ENCODE data around the gene DYNC1H1. TPM values are rescaled to one million over a fixed set of nuclear protein-coding genes. Genes with fewer than 3 reads are reported as not detected.

The DYNC1H1 gene
- total RNA-seq, 1 donor from 2014 or later, result 591 TPM

DNA sequence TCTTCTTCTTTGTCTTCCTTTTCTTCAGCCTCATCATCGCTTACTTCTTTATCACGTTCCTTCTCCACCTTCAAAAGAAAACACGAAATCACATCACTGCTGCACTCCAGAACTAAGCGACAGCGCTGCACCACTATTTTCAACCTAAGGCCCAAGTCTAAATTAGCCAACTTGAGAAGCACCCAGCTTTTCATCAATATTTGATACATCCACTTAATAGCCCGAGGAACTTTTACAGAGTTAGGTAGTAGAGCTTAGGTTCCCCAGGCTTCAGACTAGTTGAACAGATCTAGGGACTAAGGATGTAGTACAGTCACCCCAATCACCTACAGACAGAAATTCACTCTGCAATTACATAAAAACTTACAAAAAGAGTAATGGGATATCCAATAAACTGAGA is 120.6 kb downstream of the DYNC1H1 start:
- Histone ChIP-seq H3K27me3 (ENCODE audit: insufficient read depth, low read length) (no peaks in the 10 kb centered on the region), H3K4me3 (ENCODE audit: insufficient read depth, low read depth, low read length) (peak overlapping the region; percentile 93), H2AFZ (ENCODE audit: low read depth, low read length) (no peak overlapping the region), H3K36me3 (ENCODE audit: insufficient read depth, low read length) (peaks cover 61% of the 10 kb centered on the region), H3K79me2 (ENCODE audit: insufficient read depth, low read length) (peaks cover 69% of the 10 kb centered on the region), H3K9me3 (ENCODE audit: insufficient read depth, low read depth, low read length) (no peaks in the 10 kb centered on the region), H3K4me1 (ENCODE audit: insufficient read depth, low read length) (peaks cover 35% of the 10 kb centered on the region), H4K20me1 (ENCODE audit: insufficient read depth, low read length) (peaks cover 66% of the 10 kb centered on the region), H3K4me2 (ENCODE audit: low read length) (peak overlapping the region; percentile 96), H3K9ac (ENCODE audit: low read length) (peak overlapping the region; percentile 97), H3K27ac (ENCODE audit: low read depth, low read length) (no peak overlapping the region)
- Mint-ChIP-seq H3K9me3 (ENCODE audit: unreplicated experiment) (no peaks in the 10 kb centered on the region), H3K27me3 (ENCODE audit: low read depth, unreplicated experiment) (no peaks in the 10 kb centered on the region), H3K4me1 (ENCODE audit: low read depth, unreplicated experiment) (peaks cover 38% of the 10 kb centered on the region), H3K27ac (ENCODE audit: unreplicated experiment) (peak overlapping the region; percentile 7), H3K36me3 (ENCODE audit: low read depth, unreplicated experiment) (peaks cover 27% of the 10 kb centered on the region), H3K4me3 (ENCODE audit: unreplicated experiment) (peak overlapping the region; percentile 95)
- FAIRE-seq (no peak), DNase-seq (ENCODE audit: low read depth) (no peak)
- no peak for TF ChIP-seq EZH2 (IDR thresholded peaks at IDR 0.05; ENCODE audit: insufficient read depth, low read length)
- TF ChIP-seq, protein P1, sequence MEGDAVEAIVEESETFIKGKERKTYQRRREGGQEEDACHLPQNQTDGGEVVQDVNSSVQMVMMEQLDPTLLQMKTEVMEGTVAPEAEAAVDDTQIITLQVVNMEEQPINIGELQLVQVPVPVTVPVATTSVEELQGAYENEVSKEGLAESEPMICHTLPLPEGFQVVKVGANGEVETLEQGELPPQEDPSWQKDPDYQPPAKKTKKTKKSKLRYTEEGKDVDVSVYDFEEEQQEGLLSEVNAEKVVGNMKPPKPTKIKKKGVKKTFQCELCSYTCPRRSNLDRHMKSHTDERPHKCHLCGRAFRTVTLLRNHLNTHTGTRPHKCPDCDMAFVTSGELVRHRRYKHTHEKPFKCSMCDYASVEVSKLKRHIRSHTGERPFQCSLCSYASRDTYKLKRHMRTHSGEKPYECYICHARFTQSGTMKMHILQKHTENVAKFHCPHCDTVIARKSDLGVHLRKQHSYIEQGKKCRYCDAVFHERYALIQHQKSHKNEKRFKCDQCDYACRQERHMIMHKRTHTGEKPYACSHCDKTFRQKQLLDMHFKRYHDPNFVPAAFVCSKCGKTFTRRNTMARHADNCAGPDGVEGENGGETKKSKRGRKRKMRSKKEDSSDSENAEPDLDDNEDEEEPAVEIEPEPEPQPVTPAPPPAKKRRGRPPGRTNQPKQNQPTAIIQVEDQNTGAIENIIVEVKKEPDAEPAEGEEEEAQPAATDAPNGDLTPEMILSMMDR (IDR thresholded peaks at IDR 0.05; ENCODE audit: insufficient read depth, low read depth, low read length), result no peak

DNA sequence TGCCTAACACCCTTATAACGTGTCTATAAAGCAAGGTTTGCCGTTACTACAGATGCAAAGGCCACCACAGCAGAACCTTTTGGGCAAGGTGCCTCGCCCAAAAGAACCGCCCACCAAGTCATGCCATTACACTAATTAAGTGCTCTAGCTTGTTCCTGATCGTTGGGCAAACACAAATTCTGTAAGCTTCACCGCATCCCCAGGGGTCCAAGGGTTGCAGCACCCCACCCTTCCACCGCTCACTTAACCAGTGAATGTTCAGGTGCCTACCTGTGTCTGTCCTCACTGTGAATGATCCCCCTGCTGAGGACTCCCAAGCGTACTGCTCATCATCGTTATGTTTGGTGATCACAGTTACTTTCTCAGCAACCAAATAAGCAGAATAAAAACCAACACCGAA is 121.1 kb downstream of the DYNC1H1 start:
- Histone ChIP-seq H3K9ac (ENCODE audit: low read length) (peak overlapping the region; percentile 97), H4K20me1 (ENCODE audit: insufficient read depth, low read length) (peaks cover 60% of the 10 kb centered on the region), H3K4me3 (ENCODE audit: insufficient read depth, low read depth, low read length) (peak overlapping the region; percentile 93), H2AFZ (ENCODE audit: low read depth, low read length) (no peak overlapping the region), H3K4me1 (ENCODE audit: insufficient read depth, low read length) (peaks cover 35% of the 10 kb centered on the region), H3K27ac (ENCODE audit: low read depth, low read length) (no peak overlapping the region), H3K4me2 (ENCODE audit: low read length) (peak overlapping the region; percentile 96), H3K36me3 (ENCODE audit: insufficient read depth, low read length) (peaks cover 55% of the 10 kb centered on the region), H3K27me3 (ENCODE audit: insufficient read depth, low read length) (no peaks in the 10 kb centered on the region), H3K79me2 (ENCODE audit: insufficient read depth, low read length) (peaks cover 69% of the 10 kb centered on the region), H3K9me3 (ENCODE audit: insufficient read depth, low read depth, low read length) (no peaks in the 10 kb centered on the region)
- DNase-seq (ENCODE audit: low read depth) (no peak), FAIRE-seq (no peak)
- Mint-ChIP-seq H3K4me3 (ENCODE audit: unreplicated experiment) (peak overlapping the region; percentile 95), H3K4me1 (ENCODE audit: low read depth, unreplicated experiment) (peaks cover 38% of the 10 kb centered on the region), H3K36me3 (ENCODE audit: low read depth, unreplicated experiment) (peaks cover 23% of the 10 kb centered on the region), H3K9me3 (ENCODE audit: unreplicated experiment) (no peaks in the 10 kb centered on the region), H3K27me3 (ENCODE audit: low read depth, unreplicated experiment) (no peaks in the 10 kb centered on the region), H3K27ac (ENCODE audit: unreplicated experiment) (no peak overlapping the region)
- TF ChIP-seq EZH2 (IDR thresholded peaks at IDR 0.05; ENCODE audit: insufficient read depth, low read length), result no peak
- TF ChIP-seq, protein P1 (IDR thresholded peaks at IDR 0.05; ENCODE audit: insufficient read depth, low read depth, low read length), result no peak

DNA sequence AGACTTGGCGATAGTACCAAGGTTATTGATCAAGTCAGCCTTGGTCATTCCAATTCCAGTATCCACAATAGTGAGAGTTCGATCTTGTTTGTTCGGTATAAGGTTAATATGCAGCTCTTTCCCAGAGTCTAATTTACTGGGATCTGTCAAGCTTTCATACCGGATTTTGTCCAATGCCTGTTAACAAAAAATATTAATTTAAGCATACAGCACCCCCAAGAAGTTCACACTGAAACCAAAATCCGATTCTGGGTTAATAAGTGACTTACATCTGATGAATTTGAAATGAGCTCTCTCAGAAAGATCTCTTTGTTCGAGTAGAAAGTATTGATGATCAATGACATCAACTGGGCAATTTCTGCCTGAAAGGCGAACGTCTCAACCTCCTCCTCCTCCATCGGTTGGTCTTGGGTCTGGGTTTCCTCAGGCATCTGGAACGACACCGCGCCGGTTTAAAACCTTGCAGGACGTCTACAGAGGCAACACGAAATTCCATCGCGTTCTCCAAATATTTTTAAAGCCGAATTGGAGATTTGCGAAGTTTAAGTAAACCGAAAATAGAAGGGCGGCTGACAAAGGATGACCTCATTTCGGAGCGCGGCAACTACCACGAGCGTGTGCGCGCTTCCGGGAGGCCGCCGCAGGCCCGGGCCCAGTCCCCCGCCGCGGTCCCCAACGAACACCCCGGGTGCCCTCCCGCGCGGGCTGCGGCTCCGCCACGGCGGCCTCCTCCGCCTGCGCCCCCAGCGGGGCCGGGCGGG is 121.8 kb downstream of the DYNC1H1 start:
- TF ChIP-seq, protein P1 (IDR thresholded peaks at IDR 0.05; ENCODE audit: insufficient read depth, low read depth, low read length), result no peak
- no peak for TF ChIP-seq EZH2 (IDR thresholded peaks at IDR 0.05; ENCODE audit: insufficient read depth, low read length)
- H3K9ac ChIP-seq (ENCODE audit: low read length), result peak overlapping the region; percentile 97
- H3K4me1 Mint-ChIP-seq (ENCODE audit: low read depth, unreplicated experiment), result peaks cover 33% of the 10 kb centered on the region
- peak overlapping the region; percentile 79 for H3K27ac ChIP-seq (ENCODE audit: low read depth, low read length)
- H3K27me3 Mint-ChIP-seq (ENCODE audit: low read depth, unreplicated experiment), result no peaks in the 10 kb centered on the region
- H4K20me1 ChIP-seq (ENCODE audit: insufficient read depth, low read length), result peaks cover 54% of the 10 kb centered on the region
- H3K36me3 Mint-ChIP-seq (ENCODE audit: low read depth, unreplicated experiment), result peaks cover 22% of the 10 kb centered on the region
- peaks cover 35% of the 10 kb centered on the region for H3K4me1 ChIP-seq (ENCODE audit: insufficient read depth, low read length)
- H3K27ac Mint-ChIP-seq (ENCODE audit: unreplicated experiment), result peak overlapping the region; percentile 72
- no peaks in the 10 kb centered on the region for H3K27me3 ChIP-seq (ENCODE audit: insufficient read depth, low read length)
- no peaks in the 10 kb centered on the region for H3K9me3 Mint-ChIP-seq (ENCODE audit: unreplicated experiment)
- peak overlapping the region; percentile 93 for H3K4me3 ChIP-seq (ENCODE audit: insufficient read depth, low read depth, low read length)
- peak overlapping the region; percentile 95 for H3K4me3 Mint-ChIP-seq (ENCODE audit: unreplicated experiment)
- H3K36me3 ChIP-seq (ENCODE audit: insufficient read depth, low read length), result peaks cover 49% of the 10 kb centered on the region
- H3K4me2 ChIP-seq (ENCODE audit: low read length), result peak overlapping the region; percentile 96
- no peak overlapping the region for H2AFZ ChIP-seq (ENCODE audit: low read depth, low read length)
- DNase-seq (ENCODE audit: low read depth), result peak; percentile 52
- FAIRE-seq, result no peak
- H3K79me2 ChIP-seq (ENCODE audit: insufficient read depth, low read length), result peaks cover 62% of the 10 kb centered on the region
- no peaks in the 10 kb centered on the region for H3K9me3 ChIP-seq (ENCODE audit: insufficient read depth, low read depth, low read length)

All from astrocyte (in vitro differentiated cells and primary cell).